ENCODE data around the gene RALGDS.
A peak's percentile ranks its signal among the peaks of the same experiment; 100 is the strongest.
"Not testable (repeated sequence)": the region's sequence is repeated elsewhere in the genome, so short reads cannot be mapped to it uniquely, and the experiment has no call there.

The RALGDS gene

DNA sequence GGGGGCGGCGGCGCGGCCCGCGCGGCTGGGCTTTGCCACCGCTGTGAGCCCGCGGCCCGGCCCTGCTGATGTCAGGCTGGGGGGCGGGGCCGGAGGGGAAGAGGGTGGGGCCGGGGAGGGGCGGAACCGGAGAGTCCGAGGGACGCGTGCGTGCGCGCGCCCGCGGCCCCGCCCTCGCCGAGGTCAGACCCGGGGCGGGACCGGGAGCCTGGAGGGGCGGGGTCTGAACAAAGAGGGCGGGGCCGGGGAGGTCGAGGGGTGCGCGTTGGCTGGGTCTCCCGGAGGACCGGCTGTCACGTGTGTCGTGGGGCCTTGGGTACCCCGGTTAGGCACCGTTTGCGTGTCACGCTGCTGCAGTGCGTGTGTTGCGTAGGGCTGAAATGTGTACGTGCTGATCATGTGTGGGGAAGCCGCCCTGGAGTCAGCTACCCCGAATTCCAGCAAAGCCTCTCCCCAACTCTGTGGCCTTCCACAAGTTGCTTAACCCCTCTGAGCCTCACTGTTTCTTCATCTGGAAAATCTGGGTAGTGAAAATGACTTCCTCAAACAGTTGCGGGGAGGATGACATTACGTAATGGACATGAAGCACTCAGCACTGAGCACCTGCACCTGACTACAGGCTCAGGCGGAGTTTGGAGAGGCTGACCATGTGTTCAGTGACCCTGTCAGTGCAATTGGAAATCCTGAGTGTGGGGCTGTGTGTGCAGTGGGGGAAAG, at the start of gene RALGDS:
TSS of gene RALGDS (minus strand) at position 43 of the 717 bp plus-strand sequence. CDS start 86 bp downstream, outside the sequence.
- peak; percentile 97 for DNase-seq (ENCODE audit: low spot score)

DNA sequence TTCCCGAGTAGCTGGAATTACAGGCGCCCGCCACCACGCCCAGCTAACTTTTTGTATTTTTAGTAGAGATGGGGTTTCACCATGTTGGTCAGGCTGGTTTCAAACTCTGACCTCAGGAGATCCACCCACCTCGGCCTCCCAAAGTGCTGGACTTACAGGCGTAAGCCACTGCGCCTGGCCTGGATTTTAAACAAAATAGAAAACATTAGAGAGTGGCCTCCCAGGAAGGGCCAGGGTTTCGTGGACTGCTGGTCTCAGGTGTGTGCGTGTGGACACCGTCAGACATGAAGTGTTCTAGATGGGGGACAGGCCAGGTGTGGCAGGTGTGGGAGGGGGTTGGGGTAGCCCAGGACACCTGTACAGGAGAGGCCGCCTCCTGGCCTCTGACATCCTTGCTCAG, 49.7 kb upstream of the RALGDS start:
- no peak for DNase-seq (ENCODE audit: low spot score)

DNA sequence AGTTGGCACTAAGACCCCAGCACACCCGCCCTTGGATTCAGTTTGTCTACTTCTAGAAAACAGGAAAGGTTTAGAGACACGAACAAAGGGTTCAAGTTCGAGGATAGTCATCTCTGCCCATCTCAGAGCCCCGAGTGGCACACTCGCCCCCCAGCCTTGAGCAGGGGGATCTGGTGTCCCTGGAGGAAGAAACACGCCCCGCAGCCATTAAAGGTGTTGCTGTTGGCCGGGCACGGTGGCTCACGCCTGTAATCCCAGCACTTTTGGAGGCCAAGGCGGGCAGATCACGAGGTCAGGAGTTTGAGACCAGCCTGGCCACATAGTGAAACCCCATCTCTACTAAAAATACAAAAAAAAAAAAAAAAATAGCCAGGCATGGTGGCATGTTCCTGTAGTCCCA, 48.6 kb upstream of the RALGDS start:
- DNase-seq (ENCODE audit: low spot score), result not testable (repeated sequence)

DNA sequence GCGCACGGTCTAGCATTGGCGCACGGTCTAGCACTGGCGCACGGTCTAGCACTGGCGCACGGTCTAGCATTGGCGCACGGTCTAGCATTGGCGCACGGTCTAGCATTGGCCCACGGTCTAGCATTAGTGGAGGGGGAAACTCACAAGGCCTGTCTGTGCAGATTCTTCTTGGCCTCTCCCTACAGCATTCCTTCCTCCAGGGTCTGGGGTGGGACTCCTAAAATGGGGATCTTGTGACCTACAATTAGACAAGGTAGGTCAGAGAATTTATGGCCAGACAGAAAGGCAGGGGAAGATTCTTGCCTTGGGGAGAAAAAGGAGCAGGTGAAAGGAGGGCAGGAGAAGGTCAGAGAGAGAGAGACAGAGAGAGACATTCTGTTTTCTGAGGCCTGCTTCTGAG, 48.1 kb upstream of the RALGDS start:
- no peak for DNase-seq (ENCODE audit: low spot score)

DNA sequence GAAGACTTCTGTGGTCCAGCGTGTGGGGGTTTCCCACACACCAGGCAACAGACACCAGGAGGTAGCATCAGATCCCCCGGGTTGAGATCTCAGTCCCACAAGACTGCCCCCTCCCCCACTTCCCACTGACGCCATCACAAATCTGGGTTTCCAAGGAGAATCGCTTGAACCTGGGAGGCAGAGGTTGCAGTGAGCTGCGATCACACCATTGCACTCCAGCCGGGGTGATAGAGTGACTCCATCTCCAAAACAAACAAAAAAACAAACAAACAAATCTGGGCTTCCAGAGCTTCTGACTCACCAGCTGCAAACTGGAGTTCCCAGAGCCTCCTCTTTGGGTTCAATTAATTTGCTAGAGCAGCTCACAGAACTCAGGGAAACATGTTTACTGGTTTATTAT, 47.4 kb upstream of the RALGDS start:
- DNase-seq (ENCODE audit: low spot score), result no peak

DNA sequence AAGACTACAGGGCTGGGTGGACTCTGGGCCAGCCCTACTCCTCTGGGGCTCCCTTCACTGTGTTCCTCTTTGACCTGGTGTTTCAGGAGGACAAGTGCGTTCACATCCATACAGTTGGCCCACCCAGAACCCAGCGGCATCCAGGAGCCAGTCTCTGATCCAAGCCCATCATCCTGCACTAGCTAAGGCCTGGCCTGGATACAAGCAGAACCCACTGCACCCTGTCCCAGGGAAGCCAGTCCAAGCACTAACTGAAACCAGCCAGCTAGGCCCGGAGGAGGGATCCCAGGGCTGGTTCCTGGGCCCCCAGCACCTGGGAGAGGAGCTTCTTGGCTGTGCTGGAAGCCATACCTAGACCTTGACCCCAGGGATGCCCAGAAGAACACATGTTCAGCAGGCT, 46.7 kb upstream of the RALGDS start:
- DNase-seq (ENCODE audit: low spot score), result no peak

DNA sequence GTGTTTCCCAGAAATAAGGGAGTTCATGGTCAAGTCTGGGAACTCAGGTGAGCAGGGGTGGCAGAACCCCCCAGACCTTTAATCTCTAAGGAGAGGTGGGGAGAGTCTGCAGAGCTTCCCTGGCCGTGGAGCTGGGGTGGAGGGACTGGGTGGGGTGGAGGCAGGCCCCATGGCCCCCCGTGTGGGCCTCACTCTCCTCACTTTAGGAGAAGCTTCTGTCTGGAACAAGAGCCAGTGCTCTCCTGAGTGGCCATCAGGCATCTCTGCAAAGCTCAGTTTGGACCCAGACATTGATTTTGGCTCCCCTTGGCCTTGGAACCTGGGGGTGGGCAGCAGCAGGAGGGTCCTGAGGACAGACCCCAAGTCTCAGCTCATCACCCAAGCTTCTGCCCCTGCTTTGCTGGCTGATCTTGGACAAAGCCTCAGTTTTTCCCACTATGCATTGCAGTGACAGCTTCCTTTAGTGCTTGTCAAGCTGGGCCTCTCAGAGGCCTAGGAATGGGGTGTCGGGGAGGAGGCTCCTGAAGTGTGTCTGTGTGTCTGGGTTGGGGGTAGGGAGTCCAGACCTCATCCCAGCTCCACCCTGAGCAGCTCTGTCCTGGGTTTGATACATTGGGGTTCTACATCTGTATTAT, 46.2 kb upstream of the RALGDS start:
- no peak for DNase-seq (ENCODE audit: low spot score)

DNA sequence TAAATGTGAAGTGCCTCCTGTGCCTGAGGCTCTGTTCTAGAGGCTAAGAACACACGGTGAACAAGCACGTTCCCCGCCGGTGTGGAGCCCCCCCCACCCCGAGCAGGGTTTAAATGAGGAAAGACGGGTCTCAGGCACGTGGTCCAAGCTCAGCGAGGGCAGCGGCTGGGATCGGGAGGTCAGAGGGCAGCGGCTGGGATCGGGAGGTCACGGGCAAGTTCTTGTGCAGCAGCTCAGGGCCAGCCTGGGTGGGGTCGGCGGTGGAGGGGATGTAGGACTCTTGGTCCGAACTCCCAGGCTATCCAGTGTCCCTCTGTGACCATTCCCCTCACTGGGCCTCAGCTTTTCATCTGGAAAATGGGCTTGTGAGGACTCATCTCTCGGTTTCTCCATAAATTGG, 45.4 kb upstream of the RALGDS start:
- DNase-seq (ENCODE audit: low spot score), result no peak

DNA sequence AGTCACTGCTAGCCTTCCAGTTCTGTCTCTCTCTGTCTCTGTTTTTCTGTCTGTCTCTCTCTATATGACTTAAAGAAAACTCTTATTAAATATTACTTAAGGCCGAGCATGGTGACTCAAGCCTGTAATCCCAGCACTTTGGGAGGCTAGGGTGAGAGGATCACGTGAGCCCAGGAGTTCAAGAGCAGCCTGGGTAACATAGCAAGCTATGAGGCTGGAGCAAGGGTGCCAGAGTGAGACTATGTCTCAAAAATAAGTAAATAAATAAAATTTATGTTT, 44.4 kb upstream of the RALGDS start:
- no peak for DNase-seq (ENCODE audit: low spot score)

DNA sequence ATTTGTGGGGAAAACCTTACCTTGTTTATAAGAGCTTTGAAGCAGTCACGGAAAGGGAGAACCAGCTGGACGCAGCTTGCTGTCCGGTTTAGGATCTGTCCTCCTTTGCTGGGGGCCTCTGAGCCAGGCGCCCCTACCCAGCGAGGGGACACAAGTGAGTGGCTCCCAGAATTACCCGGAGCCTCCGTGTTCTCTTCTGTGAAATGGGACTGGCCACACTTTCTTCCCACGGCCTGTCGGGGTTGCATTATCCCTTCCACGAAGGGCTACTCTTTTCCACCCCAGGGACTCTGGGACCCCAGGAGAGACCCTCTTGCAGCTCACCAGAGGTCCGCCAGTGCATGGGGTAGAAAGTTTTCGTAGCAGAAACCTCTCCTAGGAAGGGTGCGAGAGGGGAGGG, 43.2 kb upstream of the RALGDS start:
- no peak for DNase-seq (ENCODE audit: low spot score)

DNA sequence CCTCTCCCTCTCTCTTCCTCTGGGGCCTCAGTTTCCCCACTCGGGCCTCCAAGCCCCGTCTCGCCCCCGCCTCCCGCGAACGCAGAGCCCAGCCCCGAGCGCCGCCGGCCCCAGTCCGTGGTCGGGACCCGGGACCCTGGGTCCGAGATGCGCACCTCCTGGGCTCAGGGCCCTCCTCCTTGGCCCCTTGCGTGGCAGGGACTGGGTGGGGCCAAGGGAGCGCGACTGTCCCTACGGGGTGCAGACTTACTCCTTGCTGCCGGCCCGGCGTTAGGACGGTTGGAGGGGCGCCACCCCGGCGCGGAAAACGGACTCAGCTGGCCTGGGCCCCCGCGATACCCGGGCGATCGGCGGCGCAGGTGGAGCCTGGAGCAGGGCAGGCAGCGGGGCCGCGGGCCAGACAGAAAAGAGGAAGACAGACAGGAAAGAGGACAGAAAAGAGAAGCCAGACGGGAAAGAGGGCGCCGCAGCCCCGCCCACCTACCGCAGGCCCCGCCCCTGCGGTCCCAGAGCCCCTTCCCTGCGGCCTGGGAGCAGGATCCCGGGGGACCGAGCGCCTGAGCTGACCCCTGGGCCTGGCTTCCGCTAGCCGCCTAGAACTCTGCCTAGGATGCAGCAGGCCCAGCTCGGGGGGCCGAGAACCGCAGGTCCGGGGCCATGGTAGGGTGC, 42.6 kb upstream of the RALGDS start, which contains the start of gene GBGT1:
TSS of gene GBGT1 (minus strand) at position 411 of the 669 bp plus-strand sequence. CDS start 1,502 bp downstream, outside the sequence.
- peak; percentile 56 for DNase-seq (ENCODE audit: low spot score)

DNA sequence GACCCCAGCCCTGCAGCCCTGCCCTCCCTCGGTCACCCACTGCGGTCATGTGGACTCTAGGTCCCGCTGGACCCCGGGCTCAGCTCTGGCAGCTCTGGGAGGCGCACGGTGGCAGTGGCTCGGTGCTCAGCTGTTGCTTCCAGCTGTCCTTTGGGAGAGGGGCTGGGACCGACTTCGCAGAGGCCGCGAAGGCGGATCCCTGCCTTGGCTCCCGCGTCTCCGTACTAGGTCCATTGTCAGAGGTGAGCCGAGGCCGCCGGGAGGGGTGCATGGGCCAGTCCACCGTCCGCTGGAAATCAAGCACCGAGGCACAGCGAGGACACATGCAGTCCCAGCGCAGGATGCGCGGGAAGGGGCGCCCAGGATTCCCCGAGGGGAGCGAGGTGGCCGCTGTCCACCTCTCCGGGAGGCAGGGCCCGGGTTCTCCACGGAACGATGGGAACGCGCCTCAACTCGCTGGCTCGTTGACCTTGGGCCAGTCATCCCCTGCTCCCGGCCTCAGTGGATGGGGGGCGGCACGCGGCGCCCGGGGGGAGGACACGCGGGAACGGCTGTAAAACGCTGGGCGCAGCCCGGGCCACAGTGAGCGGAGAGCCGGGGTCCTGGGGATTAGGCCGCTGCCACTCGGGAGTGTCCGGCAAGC, 41.9 kb upstream of the RALGDS start:
- DNase-seq (ENCODE audit: low spot score), result no peak

DNA sequence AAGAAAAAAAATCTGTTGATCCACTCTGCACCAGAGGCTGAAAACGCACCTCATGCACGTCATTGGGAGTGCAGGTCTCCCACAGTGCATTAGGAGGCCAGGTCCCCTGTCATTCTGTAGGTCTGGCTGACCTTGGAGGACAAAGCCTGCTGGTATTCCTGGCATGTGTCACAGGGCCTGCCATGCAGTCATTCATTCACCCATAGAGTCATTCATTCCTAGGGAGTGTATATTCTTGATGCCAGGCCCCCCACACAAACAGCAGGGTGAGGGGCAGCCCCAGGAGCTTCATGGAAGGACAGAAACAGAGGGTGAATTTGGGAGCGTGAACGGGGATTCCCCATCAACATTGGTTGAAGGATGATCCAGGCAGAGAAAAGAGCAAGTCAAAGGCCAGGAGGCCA, 40.5 kb upstream of the RALGDS start:
- no peak for DNase-seq (ENCODE audit: low spot score)

DNA sequence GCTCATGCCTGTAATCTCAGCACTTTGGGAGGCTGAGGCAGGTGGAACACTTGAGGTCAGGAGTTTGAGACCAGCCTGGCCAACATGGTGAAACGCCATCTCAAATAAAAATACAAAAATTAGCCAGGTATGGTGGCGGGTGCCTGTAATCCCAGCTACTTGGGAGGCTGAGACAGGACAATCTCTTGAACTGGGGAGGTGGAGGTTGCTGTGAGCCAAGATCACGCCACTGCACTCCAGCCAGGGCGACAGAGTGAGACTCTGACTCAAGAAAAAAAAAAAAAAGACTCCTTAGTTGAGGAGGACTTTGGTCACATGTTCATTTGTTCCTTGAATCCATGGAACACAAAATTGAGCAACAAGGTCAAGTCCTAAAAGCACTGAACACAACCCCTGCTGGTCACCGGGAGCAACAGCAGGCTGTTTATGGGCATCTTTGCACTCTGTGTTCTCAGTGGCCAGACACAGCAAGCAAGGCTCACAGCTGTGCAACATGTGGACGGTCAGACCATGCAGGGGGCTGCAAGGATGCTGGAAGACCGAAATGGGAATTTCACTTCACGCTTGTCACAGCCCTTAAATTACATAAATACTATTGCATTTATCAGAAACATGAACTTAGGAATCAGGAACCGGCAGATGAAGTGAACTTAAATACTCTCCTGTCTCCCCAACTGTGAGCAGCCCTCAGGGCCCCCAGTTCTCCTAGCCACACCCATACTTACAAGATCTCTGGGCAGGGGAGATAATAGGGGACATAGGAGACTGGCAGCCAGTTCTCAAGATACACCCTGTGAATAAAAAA, 39.9 kb upstream of the RALGDS start:
- peak; percentile 93 for DNase-seq (ENCODE audit: low spot score)

DNA sequence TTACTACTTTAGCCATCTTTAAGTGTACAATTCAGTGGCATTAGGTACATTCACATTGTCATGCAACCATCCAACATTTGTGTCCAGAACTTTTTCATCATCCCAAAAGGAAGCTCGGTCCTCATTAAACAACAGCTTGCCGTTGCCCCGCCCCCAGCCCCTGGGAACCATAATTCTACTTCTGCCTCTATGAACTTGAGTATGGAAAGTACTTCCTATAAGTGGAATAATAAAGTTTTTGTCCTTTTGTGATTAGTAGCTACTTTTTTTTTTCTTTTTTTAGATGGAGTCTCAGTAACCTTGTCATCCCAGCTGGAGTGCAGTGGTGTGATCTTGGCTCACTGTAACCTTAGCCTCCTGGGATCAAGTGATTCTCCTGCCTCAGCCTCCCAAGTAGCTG, 37.7 kb upstream of the RALGDS start:
- DNase-seq (ENCODE audit: low spot score), result no peak

DNA sequence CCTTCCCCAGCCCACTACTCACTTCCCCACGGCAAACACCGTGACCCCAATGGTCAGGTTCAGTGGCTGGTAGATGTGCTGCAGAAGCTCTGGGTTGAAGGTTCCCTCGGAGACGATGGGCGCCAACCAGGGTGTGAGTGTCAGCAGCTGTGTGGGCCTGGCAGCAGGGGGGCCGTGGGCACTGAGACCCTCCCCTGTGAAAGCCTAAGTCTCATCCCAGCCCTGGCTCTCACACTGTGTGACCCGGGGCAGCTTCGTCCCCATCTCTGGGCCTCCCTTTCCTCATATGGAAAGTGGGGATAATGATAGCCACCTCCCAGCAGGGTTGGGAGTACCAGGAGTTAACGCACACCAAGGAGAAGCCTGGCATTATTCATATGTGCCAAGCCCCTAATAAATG, 34.1 kb upstream of the RALGDS start:
- DNase-seq (ENCODE audit: low spot score), result no peak

DNA sequence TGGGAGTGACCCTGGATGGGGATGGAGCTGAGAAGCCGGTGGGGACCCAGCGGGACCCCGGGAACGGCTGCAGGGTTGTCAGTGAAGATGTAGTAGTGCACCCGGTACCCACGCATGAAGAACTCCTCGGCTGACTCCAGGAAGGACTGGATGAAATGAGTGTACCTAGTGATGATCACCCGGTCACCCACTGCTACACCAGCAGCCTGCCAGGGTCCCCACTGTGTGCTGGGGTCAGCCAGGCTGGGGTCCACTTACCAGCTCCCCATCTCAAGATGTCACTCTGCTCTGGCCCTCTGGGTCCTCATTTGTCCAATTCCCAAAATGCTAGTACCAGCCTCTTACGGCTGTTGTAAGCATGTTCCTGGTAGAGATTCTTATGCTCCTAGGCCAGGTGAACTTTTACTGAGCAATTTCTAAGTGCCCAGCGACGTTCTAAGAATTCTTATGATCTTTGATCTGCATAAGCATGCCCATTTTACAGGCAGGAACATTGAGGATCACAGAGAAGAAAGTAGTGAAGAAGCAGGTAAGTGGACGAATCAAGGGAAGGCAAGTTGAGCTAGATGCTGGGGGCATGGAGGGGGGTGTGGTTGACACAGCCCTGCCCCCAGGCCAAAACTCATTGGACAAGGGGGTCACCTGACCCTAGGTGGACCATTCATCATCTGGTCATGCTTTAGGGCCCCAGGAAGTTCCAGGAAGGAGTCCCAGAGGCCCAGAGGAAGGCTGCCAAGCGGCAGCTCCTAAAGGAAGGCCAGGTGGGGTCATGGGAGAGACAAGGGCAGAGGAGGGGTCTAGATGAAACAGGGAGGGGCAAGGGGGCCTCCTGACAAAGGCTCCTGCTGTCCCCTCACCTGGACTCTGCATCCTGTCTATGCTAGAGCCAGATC, 33.3 kb upstream of the RALGDS start:
- DNase-seq (ENCODE audit: low spot score), result no peak

DNA sequence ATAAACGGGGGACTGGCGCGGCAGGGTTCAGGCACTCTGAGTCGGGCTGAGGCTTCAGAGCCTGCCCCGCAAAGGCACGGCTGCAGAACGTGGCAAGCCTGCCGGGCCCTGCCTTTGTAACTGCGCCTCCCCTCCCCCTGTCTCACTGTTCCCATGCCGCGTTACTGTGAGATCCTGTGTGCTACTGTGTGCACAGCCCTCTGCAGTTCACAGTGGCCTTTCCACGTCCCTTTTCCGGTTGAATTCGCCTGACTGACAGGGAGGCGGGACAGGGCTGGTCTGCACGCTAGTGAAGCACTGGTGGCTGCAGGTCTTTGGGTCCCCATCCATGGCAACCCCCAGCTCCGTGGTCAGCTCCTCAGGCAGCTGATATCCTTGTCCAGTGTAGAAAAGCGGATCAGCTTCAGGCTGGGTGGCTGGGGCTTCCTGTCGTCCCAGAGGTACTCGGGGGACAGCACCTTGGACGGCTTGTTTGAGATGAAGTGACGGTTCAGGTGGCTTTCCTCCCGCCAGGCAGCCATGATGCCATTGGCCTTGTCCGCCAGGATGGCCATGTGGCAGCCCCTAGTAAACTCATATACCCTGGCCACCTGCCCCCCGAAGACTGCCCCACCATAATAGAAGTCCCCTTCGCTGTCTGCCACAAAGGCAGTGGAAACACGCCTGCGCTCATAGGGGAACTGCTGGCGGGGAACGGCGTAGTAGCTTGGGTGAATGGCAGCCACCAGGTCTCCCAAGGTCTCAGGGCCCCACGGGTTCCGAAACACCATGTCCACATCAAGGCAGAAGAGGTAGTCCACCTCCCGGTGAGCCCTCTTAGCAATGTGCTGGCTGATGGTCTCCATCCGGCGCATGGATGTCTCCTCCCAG, 32.4 kb upstream of the RALGDS start:
- DNase-seq (ENCODE audit: low spot score), result no peak

DNA sequence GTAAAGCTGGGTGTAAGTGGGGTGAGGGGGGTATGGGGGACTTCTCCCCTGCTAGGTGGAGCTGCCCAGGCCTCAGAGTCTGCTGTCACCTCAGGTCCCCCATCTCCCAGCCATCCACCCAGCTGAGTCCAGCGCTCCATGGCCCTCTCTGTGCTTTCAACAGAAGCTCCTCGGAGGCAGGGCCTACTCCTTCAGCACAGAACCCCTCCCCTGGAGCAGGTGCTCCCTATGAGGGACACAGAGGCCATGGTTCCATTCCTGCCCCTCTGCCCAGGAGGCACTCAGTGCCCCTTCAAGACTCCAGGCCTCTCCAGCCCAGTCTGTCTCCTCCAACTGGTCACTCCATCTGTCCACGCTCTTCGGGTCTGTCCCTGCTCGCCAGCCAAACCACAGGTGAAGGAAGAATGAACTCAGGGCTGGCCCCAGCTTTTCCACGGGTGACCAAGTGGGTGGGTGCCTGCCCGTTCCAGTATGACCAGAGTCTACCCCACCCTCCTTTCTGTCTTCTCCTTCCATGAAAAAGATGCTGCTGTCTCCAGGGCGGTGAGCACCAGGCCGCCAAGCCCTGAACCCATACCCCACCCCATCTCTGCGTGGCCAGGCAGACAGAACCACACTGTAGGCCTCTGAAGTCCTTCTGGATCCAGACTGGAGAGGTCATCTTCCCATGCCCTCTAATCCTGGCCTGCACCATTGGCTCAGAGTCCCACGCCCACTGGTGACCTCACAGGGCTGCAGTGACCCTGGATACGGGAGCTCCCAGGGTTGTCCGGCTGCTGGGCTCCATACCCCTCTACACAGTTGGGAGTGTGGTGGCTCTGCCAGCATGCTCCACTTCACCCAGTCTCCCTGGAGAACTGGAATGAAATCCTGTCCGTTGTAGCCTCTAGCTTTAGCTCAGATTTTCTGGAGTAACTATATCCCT, 30.8 kb upstream of the RALGDS start:
- no peak for DNase-seq (ENCODE audit: low spot score)
